Stomach (tissue), 4 donors: ENCODE measurements around the gene C11orf98.
A peak's percentile ranks its signal among the peaks of the same experiment; 100 is the strongest.

Experiments used
- EP300 ChIP-seq: sonication (generic); formaldehyde crosslinking; IDR thresholded peaks from one replicate; pipeline ENCODE4 v1.6.1; 2017; ENCODE audit warnings: antibody characterized with exemption
- POLR2AphosphoS5 ChIP-seq, 3 donors: sonication (generic); formaldehyde crosslinking; IDR thresholded peaks; one replicate each; pipeline ENCODE4 v1.6.1; 2016; ENCODE audit warnings: antibody characterized with exemption in 3 of 3
- TF ChIP-seq, protein P1 (sequence below), 7 experiments: fragments of 450-650 bp in 4 of 7; fragments of 200-600 bp in 3 of 7; sonication (generic) in 3 of 7; IDR thresholded peaks; one replicate each; pipeline ENCODE4 v1.5.1; 2016 to 2019; ENCODE audit warnings: antibody characterized with exemption in 7 of 7, control low read depth in 2 of 7, mild to moderate bottlenecking in 1 of 7

DNA sequence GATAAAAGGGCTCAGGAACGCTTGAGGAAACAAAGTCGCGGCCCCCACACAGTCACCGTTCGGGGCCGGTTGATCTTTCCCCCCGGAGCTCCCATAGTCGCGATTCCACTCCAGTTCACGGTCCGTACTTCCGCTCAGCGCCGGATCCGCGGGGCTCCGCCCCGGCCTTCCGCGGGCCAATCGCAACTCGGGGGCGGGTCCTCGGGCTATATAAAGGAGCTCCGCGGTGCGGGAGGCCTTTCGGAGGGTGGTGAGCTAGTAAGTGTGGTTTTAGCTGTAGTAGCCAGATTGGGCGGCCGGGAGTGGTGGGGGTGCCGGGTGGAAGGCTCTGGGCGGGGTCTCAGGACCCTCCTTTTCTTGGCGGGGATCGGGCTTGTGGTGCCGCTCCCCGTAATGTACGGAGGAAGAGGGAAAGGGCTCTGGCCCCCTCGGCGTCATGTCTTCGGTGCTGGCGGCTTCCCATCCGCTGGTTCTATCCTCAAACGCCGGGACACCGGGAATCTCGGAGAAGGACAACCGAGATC, at the start of gene C11orf98, which contains the start of gene CSKMT:
- TF ChIP-seq, protein P1, sequence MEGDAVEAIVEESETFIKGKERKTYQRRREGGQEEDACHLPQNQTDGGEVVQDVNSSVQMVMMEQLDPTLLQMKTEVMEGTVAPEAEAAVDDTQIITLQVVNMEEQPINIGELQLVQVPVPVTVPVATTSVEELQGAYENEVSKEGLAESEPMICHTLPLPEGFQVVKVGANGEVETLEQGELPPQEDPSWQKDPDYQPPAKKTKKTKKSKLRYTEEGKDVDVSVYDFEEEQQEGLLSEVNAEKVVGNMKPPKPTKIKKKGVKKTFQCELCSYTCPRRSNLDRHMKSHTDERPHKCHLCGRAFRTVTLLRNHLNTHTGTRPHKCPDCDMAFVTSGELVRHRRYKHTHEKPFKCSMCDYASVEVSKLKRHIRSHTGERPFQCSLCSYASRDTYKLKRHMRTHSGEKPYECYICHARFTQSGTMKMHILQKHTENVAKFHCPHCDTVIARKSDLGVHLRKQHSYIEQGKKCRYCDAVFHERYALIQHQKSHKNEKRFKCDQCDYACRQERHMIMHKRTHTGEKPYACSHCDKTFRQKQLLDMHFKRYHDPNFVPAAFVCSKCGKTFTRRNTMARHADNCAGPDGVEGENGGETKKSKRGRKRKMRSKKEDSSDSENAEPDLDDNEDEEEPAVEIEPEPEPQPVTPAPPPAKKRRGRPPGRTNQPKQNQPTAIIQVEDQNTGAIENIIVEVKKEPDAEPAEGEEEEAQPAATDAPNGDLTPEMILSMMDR (IDR thresholded peaks at IDR 0.05) = no peak
- no peak for TF ChIP-seq EP300
- TF ChIP-seq POLR2AphosphoS5 (IDR thresholded peaks at IDR 0.05) = peak; percentile 90 to 100 (median 100)
